A673 (cell line): Measurements from ENCODE around the gene FES. TPM values are rescaled to one million over a fixed set of nuclear protein-coding genes. Genes with fewer than 3 reads are reported as not detected.

ENCODE experiments used
- BruUV-seq: library from RNA; stranded (reverse); fragments of 400-500 nt; replicated peaks from 2 replicates; lab custom pipeline; 2021; lab: Mats Ljungman, UMichigan
- CTCF ChIA-PET: fragments of 300-600 bp; sonication (Branson Sonifier 250); formaldehyde crosslinking; loops from one replicate; lab custom pipeline; 2022; ENCODE audit warnings: antibody characterized with exemption; lab: Charles Lee
- POLR2A ChIA-PET: fragments of 300-600 bp; sonication (Branson Sonifier 250); formaldehyde crosslinking; loops from one replicate; lab custom pipeline; 2022; ENCODE audit warnings: antibody characterized with exemption; ENCODE audit not compliant: low non-redundant PET; lab: Charles Lee
- DNase-seq: peaks from one replicate; pipeline ENCODE4 v3.0.0-alpha.2; 2015; ENCODE audit warnings: low spot score
- H3K27ac ChIP-seq: fragments of 200-600 bp; sonication (generic); 2 replicates; pipeline ENCODE4 v1.5.1; 2016; ENCODE audit warnings: mixed run types, low read depth, mild to moderate bottlenecking, mixed read lengths, antibody characterized with exemption, low read length; ENCODE audit not compliant: poor library complexity, severe bottlenecking
- H3K27me3 ChIP-seq: fragments of 200-600 bp; sonication (generic); replicated peaks from 2 replicates; pipeline ENCODE4 v1.6.1; 2017; ENCODE audit warnings: mixed run types, low read depth, mild to moderate bottlenecking, mixed read lengths, antibody characterized with exemption, low read length; ENCODE audit not compliant: insufficient read depth, poor library complexity
- H3K36me3 ChIP-seq: fragments of 200-600 bp; sonication (generic); 2 replicates; pipeline ENCODE4 v1.6.1; 2016; ENCODE audit warnings: mixed run types, mild to moderate bottlenecking, mixed read lengths, antibody characterized with exemption, low read length; ENCODE audit not compliant: insufficient read depth, poor library complexity, severe bottlenecking
- H3K4me1 ChIP-seq: fragments of 200-600 bp; sonication (generic); 2 replicates; pipeline ENCODE4 v1.6.1; 2017; ENCODE audit warnings: mixed run types, mild to moderate bottlenecking, mixed read lengths, antibody characterized with exemption, low read length; ENCODE audit not compliant: insufficient read depth, poor library complexity, severe bottlenecking
- H3K4me3 ChIP-seq: fragments of 200-600 bp; sonication (generic); 2 replicates; pipeline ENCODE4 v1.5.1; 2016; ENCODE audit warnings: low read depth, mixed run types, mild to moderate bottlenecking, mixed read lengths, low read length; ENCODE audit not compliant: poor library complexity, severe bottlenecking
- H3K9me3 ChIP-seq: fragments of 200-600 bp; sonication (generic); 2 replicates; pipeline ENCODE4 v1.6.1; 2016; ENCODE audit warnings: mixed run types, low read depth, mild to moderate bottlenecking, mixed read lengths, antibody characterized with exemption, low read length; ENCODE audit not compliant: poor library complexity, severe bottlenecking
- EZH2 ChIP-seq: fragments of 200-600 bp; sonication (generic); IDR thresholded peaks from 2 replicates; pipeline ENCODE4 v1.6.1; 2017; ENCODE audit warnings: borderline replicate concordance, low read depth, mild to moderate bottlenecking, mixed read lengths, antibody characterized with exemption, low read length; ENCODE audit not compliant: poor library complexity, severe bottlenecking
- intact Hi-C: fragments of 100-400 bp; cut with micrococcal nuclease; formaldehyde crosslinking; loops from one replicate; pipeline ENCODE4 v1.10.0; 2022; ENCODE audit not compliant: unreplicated experiment
- total RNA-seq: library from RNA; stranded (reverse); gene quantifications from 2 replicates; pipeline ENCODE4 v1.2.3, GENCODE V29; 2021
- TF ChIP-seq, protein P1 (sequence below): fragments of 300-800, 200-600 bp; sonication (generic); conservative IDR thresholded peaks from 2 replicates; pipeline ENCODE4 v1.5.1; 2017; ENCODE audit warnings: low read depth, mild to moderate bottlenecking, antibody characterized with exemption, low read length, moderate library complexity, mixed read lengths

FES gene
- total RNA-seq, 1 experiment from 2014 or later: 3.8 TPM

DNA sequence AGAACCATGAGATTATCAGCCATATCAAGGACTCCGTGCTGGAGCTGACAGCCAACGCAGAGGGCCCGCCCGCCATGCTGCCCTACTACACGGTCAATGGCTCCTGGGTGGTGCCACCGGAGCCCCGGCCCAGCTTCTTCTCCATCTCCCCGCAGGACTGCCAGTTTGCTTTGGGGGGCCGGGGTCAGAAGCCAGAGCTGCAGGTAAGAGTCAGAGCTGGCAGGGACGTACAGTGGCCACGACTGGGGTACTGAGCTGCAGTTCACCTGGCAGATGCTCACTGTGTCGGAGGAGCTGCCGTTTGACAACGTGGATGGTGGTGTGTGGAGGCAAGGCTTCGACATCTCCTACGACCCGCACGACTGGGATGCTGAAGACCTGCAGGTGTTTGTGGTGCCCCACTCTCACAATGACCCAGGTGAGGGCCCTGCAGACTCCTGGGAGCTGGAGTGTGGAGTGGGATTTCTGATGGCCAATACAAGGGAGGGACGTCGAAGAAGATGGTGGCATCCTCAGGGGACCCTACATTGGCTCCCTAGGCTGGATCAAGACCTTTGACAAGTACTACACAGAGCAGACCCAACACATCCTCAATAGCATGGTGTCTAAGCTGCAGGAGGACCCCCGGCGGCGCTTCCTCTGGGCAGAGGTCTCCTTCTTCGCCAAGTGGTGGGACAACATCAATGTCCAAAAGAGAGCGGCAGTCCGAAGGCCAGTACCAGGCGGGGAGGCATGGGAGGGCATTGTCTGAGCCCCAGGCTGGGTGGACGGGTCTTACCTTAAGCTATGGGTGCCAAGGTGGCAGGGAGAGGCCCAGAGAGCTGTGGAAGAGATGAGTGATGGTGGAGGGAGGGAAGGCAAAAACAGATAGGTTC, 21.2 kb downstream of the FES start:
- no peak for TF ChIP-seq EZH2
- TF ChIP-seq, protein P1, sequence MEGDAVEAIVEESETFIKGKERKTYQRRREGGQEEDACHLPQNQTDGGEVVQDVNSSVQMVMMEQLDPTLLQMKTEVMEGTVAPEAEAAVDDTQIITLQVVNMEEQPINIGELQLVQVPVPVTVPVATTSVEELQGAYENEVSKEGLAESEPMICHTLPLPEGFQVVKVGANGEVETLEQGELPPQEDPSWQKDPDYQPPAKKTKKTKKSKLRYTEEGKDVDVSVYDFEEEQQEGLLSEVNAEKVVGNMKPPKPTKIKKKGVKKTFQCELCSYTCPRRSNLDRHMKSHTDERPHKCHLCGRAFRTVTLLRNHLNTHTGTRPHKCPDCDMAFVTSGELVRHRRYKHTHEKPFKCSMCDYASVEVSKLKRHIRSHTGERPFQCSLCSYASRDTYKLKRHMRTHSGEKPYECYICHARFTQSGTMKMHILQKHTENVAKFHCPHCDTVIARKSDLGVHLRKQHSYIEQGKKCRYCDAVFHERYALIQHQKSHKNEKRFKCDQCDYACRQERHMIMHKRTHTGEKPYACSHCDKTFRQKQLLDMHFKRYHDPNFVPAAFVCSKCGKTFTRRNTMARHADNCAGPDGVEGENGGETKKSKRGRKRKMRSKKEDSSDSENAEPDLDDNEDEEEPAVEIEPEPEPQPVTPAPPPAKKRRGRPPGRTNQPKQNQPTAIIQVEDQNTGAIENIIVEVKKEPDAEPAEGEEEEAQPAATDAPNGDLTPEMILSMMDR: no peak
- intact Hi-C loops: loop anchor here (10.0 kb wide), 1 partner anchor 369 kb away; no protein-coding TSS in a partner anchor
- no peak overlapping the region for H3K4me3 ChIP-seq
- CTCF ChIA-PET: no interaction called here
- POLR2A ChIA-PET: no interaction called here
- no peaks in the 10 kb centered on the region for H3K9me3 ChIP-seq
- no peak overlapping the region for H3K27ac ChIP-seq
- H3K36me3 ChIP-seq: peaks cover 48% of the 10 kb centered on the region
- no peak for DNase-seq
- no TSS peak for BruUV-seq
- H3K4me1 ChIP-seq: peaks cover 10% of the 10 kb centered on the region
- H3K27me3 ChIP-seq: no peaks in the 10 kb centered on the region

DNA sequence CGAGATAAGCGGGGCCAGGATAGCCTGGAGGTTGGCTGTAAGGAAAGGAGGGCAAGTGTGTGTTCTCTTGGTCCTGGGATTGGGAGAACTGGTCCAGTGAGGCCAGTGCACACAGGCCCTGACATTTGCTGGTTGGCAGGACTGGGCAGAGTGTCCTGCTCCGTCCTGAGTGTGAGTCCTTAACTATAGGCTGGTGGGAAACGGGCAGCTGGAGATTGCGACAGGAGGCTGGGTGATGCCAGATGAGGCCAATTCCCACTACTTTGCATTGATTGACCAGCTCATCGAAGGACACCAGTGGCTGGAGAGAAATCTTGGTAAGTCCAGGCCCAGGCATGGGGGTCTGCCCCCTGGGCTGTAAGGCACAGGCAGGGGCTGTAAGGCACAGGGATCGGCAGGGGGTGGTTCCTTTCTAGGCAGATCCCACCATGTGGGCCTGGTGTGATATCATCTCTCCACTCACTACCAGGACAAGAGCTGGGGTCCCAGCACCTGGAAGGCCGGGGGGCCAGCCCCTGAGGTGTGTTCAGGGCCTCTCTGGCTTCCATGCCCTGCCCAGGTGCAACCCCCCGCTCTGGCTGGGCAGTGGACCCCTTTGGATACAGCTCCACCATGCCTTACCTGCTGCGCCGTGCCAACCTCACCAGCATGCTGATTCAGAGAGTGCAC, 22.0 kb downstream of the FES start:
- Histone ChIP-seq H3K36me3 (peaks cover 56% of the 10 kb centered on the region), H3K9me3 (no peaks in the 10 kb centered on the region), H3K27me3 (no peaks in the 10 kb centered on the region), H3K27ac (no peak overlapping the region), H3K4me1 (peaks cover 10% of the 10 kb centered on the region), H3K4me3 (no peak overlapping the region)
- TF ChIP-seq, protein P1: no peak
- no peak for TF ChIP-seq EZH2
- DNase-seq: no peak
- BruUV-seq: no TSS peak
- CTCF ChIA-PET: no interaction called here
- intact Hi-C loops: loop anchor here (10.0 kb wide), 1 partner anchor 368 kb away; no protein-coding TSS in a partner anchor
- POLR2A ChIA-PET: no interaction called here

DNA sequence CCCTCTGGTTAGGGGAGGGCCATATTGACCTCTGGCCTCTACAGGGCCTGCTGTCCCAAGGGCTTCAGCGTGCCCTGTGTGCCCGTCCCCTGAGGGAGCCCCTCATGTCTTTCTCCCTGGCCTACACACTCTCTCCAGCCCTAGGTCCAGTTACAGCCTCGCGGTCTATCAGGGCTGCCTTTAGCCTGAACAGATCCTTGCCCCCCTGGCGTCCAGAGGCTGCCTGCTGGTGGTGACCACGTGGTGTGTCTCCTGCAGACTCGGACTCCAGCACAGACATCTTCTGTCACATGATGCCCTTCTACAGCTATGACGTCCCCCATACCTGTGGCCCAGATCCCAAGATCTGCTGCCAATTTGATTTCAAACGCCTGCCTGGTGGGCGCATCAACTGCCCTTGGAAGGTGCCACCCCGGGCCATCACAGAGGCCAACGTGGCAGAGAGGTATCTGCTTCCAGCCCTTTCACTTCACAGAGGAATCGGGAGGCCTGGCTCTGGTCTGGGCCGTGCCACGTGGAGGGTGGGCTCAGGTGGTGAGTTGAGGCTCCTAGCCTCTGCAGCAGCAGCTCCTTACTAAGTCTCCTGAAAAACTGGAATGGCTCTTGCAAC, 22.9 kb downstream of the FES start:
- Histone ChIP-seq H3K9me3 (no peaks in the 10 kb centered on the region), H3K27ac (no peak overlapping the region), H3K36me3 (peaks cover 64% of the 10 kb centered on the region), H3K4me3 (no peak overlapping the region), H3K4me1 (peaks cover 5% of the 10 kb centered on the region), H3K27me3 (no peaks in the 10 kb centered on the region)
- intact Hi-C loops: loop anchor here (10.0 kb wide), 1 partner anchor 368 kb away; no protein-coding TSS in a partner anchor
- no peak for DNase-seq
- no peak for TF ChIP-seq EZH2
- TF ChIP-seq, protein P1: no peak
- ChIA-PET POLR2A (no interaction called here), CTCF (no interaction called here)
- BruUV-seq: no TSS peak
